IMR-90 (cell line): ENCODE results near the gene ST7.

Experiments used
- BHLHE40 ChIP-seq: fragments of 150-350 bp; IDR thresholded peaks from 2 replicates; pipeline ENCODE4 v1.6.1; 2016; ENCODE audit warnings: mild to moderate bottlenecking, low read depth, low read length
- CEBPB ChIP-seq: IDR thresholded peaks from 2 replicates; pipeline ENCODE4 v1.6.1; 2012; ENCODE audit warnings: low read depth, low read length, improper control_type of control experiment
- CHD1 ChIP-seq: IDR thresholded peaks from 2 replicates; pipeline ENCODE4 v1.6.1; 2012; ENCODE audit warnings: low read depth, low read length, improper control_type of control experiment
- MAFK ChIP-seq: IDR thresholded peaks from 2 replicates; pipeline ENCODE4 v1.6.1; 2012; ENCODE audit warnings: low read depth, low read length, improper control_type of control experiment
- MXI1 ChIP-seq: IDR thresholded peaks from 2 replicates; pipeline ENCODE4 v1.6.1; 2012; ENCODE audit warnings: low read depth, mild to moderate bottlenecking, low read length, moderate library complexity, borderline replicate concordance
- POLR2A ChIP-seq: IDR thresholded peaks from 2 replicates; pipeline ENCODE4 v1.6.1; 2012; ENCODE audit warnings: mild to moderate bottlenecking, low read depth, low read length
- RAD21 ChIP-seq: IDR thresholded peaks from 2 replicates; pipeline ENCODE4 v1.6.1; 2012; ENCODE audit warnings: low read length, improper control_type of control experiment
- RFX5 ChIP-seq: IDR thresholded peaks from 2 replicates; pipeline ENCODE4 v1.8.0; 2012; ENCODE audit warnings: low read depth, mild to moderate bottlenecking, low read length, moderate library complexity
- TF ChIP-seq, protein P1 (sequence below): conservative IDR thresholded peaks from 2 replicates; pipeline ENCODE4 v1.5.1; 2012; ENCODE audit warnings: mild to moderate bottlenecking, low read depth, low read length, improper control_type of control experiment
- TF ChIP-seq, protein P2 (sequence below): fragments of 150-350 bp; IDR thresholded peaks from 2 replicates; pipeline ENCODE4 v1.6.1; 2017; ENCODE audit warnings: mild to moderate bottlenecking, antibody characterized with exemption, low read length, low read depth

DNA sequence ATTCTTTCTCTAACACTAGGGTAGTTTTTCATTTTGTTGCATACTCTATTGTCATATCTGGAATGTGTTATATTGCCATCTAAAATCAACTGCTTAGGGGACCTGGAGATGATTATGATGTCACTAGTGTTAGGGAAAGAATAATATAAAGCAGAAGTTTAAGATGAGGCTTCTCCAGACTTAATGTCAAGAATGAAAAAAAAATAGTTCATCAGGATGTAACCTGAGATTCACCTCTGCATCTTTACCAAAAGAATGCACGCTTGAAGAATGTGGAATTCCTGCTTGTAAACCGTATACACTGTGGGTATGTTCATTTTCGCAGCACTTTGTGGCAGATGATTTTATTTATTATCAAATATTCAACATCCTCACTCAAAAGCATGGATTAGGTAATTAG lies 184.6 kb downstream of the ST7 start:
- TF ChIP-seq, protein P1, sequence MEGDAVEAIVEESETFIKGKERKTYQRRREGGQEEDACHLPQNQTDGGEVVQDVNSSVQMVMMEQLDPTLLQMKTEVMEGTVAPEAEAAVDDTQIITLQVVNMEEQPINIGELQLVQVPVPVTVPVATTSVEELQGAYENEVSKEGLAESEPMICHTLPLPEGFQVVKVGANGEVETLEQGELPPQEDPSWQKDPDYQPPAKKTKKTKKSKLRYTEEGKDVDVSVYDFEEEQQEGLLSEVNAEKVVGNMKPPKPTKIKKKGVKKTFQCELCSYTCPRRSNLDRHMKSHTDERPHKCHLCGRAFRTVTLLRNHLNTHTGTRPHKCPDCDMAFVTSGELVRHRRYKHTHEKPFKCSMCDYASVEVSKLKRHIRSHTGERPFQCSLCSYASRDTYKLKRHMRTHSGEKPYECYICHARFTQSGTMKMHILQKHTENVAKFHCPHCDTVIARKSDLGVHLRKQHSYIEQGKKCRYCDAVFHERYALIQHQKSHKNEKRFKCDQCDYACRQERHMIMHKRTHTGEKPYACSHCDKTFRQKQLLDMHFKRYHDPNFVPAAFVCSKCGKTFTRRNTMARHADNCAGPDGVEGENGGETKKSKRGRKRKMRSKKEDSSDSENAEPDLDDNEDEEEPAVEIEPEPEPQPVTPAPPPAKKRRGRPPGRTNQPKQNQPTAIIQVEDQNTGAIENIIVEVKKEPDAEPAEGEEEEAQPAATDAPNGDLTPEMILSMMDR: no peak
- TF ChIP-seq POLR2A: no peak
- no peak for TF ChIP-seq MAFK
- TF ChIP-seq BHLHE40: no peak
- no peak for TF ChIP-seq CEBPB
- no peak for TF ChIP-seq RAD21
- TF ChIP-seq, protein P2, sequence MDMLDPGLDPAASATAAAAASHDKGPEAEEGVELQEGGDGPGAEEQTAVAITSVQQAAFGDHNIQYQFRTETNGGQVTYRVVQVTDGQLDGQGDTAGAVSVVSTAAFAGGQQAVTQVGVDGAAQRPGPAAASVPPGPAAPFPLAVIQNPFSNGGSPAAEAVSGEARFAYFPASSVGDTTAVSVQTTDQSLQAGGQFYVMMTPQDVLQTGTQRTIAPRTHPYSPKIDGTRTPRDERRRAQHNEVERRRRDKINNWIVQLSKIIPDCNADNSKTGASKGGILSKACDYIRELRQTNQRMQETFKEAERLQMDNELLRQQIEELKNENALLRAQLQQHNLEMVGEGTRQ: no peak
- no peak for TF ChIP-seq MXI1
- no peak for TF ChIP-seq RFX5
- TF ChIP-seq CHD1: no peak
